ENCODE measurements around the gene WBP1.

WBP1 gene

DNA sequence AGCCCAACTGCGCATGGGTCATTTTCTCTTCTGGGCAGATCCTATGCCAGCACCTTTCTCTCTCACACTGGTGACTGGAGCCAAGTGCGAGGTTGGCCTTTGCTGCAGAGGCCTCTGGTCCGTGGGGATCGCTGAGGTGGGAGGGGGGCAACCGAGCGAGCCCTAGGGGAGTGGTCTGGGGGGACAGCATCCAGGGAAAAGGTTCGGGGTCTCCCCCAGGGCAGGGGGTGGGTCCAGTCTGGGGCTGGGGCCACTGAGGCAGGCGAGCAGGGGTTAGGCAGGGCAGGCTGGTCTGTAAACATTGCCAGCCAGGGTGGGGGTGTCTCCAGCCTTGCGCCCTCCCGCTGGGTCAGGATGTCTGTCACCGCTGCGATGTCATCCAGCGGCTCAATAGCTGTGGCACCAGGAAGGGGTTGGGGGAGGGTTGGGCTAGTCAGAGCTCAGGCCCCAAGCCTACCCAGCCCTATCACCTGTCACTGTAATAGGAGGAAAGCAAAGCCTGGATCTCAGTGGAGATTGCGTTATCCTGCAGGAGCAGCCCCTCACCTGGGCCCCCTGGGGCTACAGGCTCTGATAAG, 32.0 kb upstream of the WBP1 start:
- TF ChIP-seq, protein P1, sequence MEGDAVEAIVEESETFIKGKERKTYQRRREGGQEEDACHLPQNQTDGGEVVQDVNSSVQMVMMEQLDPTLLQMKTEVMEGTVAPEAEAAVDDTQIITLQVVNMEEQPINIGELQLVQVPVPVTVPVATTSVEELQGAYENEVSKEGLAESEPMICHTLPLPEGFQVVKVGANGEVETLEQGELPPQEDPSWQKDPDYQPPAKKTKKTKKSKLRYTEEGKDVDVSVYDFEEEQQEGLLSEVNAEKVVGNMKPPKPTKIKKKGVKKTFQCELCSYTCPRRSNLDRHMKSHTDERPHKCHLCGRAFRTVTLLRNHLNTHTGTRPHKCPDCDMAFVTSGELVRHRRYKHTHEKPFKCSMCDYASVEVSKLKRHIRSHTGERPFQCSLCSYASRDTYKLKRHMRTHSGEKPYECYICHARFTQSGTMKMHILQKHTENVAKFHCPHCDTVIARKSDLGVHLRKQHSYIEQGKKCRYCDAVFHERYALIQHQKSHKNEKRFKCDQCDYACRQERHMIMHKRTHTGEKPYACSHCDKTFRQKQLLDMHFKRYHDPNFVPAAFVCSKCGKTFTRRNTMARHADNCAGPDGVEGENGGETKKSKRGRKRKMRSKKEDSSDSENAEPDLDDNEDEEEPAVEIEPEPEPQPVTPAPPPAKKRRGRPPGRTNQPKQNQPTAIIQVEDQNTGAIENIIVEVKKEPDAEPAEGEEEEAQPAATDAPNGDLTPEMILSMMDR (IDR thresholded peaks at IDR 0.05; ENCODE audit: insufficient read depth, low read length, poor library complexity, severe bottlenecking), result no peak
- no peaks in the 10 kb centered on the region for H3K27me3 ChIP-seq (replicated peaks; ENCODE audit: control insufficient read depth, insufficient read depth, low read length)
- H3K36me3 ChIP-seq (ENCODE audit: control insufficient read depth, insufficient read depth, low read length), result peaks cover 8% of the 10 kb centered on the region
- H3K4me3 ChIP-seq (replicated peaks; ENCODE audit: low read depth, low read length), result no peak overlapping the region
- no peak for DNase-seq (ENCODE audit: extremely low read depth, insufficient read length)

- TF ChIP-seq, protein P1 (IDR thresholded peaks at IDR 0.05; ENCODE audit: insufficient read depth, low read length, poor library complexity, severe bottlenecking), result no peak
- no peak for DNase-seq (ENCODE audit: extremely low read depth, insufficient read length)
These were observed 30.7 kb upstream of the WBP1 start for GRCh38 chr2:74427551-74427950.

GRCh38 chr2:74428675-74429074, 29.6 kb upstream of the WBP1 start:
- TF ChIP-seq, protein P1 (IDR thresholded peaks at IDR 0.05; ENCODE audit: insufficient read depth, low read length, poor library complexity, severe bottlenecking), result no peak
- DNase-seq (ENCODE audit: extremely low read depth, insufficient read length), result no peak
- H3K27me3 ChIP-seq (replicated peaks; ENCODE audit: control insufficient read depth, insufficient read depth, low read length), result no peaks in the 10 kb centered on the region
- H3K4me3 ChIP-seq (replicated peaks; ENCODE audit: low read depth, low read length), result no peak overlapping the region
- H3K36me3 ChIP-seq (ENCODE audit: control insufficient read depth, insufficient read depth, low read length), result peaks cover 8% of the 10 kb centered on the region

More at GRCh38 chr2:74427551-74427950, 30.7 kb upstream of the WBP1 start:
- H3K36me3 ChIP-seq (ENCODE audit: control insufficient read depth, insufficient read depth, low read length), result peaks cover 8% of the 10 kb centered on the region
- no peaks in the 10 kb centered on the region for H3K27me3 ChIP-seq (replicated peaks; ENCODE audit: control insufficient read depth, insufficient read depth, low read length)
- H3K4me3 ChIP-seq (replicated peaks; ENCODE audit: low read depth, low read length), result no peak overlapping the region

DNA sequence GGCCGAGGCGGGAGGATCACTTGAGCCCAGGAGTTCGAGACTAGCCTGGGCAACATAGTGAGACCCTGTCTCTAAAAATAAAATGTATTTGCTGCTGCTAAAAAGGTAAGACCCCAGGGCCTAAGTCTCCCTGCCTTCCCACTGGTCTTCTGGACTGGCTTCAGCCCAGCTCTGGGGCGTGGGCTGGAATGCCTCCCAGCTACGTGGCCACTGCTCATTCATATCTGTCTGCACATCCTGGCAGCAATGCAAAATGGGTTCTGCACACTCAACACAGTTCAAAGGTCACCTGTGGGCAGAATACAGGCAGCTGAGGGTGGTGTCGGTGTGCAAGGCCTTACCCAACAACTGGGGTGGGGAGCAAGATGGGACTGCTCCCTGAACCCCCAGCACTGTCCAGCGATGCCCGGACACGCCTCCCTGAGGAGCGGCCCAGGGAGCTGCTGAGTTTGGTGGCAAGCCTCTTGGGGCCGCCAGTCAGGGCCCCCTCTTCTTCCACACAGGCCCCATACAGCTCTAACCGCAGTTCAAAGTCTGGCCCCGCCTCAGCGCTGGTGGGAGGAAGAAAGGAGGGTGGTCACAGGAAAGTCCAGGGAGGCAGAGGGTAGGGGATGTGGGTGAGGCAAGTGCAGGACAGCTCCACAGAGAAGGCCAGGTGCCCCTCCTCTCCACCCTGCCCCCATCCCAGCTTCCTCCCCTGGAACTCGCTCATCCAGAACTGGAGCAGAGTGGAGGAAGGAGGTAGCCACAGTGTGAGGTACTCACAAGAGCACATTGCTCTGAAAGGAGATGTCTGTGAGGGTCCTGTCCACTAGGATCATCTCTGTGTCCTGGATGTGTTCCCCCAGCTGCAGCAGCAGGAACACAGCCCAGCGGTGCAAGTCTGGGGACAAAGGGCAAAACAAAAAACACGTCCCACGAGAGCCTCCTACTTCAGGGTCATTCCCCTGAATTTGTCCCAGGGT, 28.5 kb upstream of the WBP1 start:
- TF ChIP-seq, protein P1 (IDR thresholded peaks at IDR 0.05; ENCODE audit: insufficient read depth, low read length, poor library complexity, severe bottlenecking), result no peak
- Histone ChIP-seq H3K36me3 (ENCODE audit: control insufficient read depth, insufficient read depth, low read length) (peaks cover 8% of the 10 kb centered on the region), H3K4me3 (replicated peaks; ENCODE audit: low read depth, low read length) (no peak overlapping the region), H3K27me3 (replicated peaks; ENCODE audit: control insufficient read depth, insufficient read depth, low read length) (no peaks in the 10 kb centered on the region)
- DNase-seq (ENCODE audit: extremely low read depth, insufficient read length), result no peak

DNA sequence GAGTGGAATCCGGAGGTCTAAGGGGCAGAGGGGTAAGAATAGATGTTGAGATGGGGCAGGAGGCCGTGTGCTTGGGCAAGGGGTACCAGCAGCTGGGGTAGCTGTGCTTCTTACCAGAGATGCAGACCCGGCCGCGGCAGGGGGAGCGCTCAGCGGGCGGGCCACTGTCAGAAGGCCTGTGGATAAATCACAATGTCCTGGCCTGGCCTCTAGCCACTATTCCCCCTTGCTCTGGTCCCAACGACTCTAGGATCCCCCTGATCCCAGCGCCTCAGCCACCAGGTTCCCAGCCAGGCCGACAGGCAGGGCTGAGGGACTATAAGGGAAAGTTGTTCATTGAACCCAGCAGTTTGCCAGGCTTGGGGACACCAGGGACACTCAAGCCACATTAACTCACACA, 27.7 kb upstream of the WBP1 start:
- Histone ChIP-seq H3K36me3 (ENCODE audit: control insufficient read depth, insufficient read depth, low read length) (peaks cover 3% of the 10 kb centered on the region), H3K27me3 (replicated peaks; ENCODE audit: control insufficient read depth, insufficient read depth, low read length) (no peaks in the 10 kb centered on the region), H3K4me3 (replicated peaks; ENCODE audit: low read depth, low read length) (no peak overlapping the region)
- no peak for DNase-seq (ENCODE audit: extremely low read depth, insufficient read length)
- TF ChIP-seq, protein P1 (IDR thresholded peaks at IDR 0.05; ENCODE audit: insufficient read depth, low read length, poor library complexity, severe bottlenecking), result no peak

All from GM06990 (cell line).